HepG2 (cell line): Measurements from ENCODE around the gene ZBED6. TPM values are rescaled to one million over a fixed set of nuclear protein-coding genes. Genes with fewer than 3 reads are reported as not detected.

ENCODE experiments used
- ATAC-seq: fragments of 200-7000 bp; cut with Tn5 transposase; 3 replicates; pipeline ENCODE4 v1.9.1; 2020; ENCODE audit warnings: mild to moderate bottlenecking, moderate library complexity
- BruUV-seq: library from RNA; stranded (reverse); fragments of 400-500 nt; replicated peaks from 2 replicates; lab custom pipeline; 2021; lab: Mats Ljungman, UMichigan
- CTCF ChIA-PET: fragments of 300-600 bp; formaldehyde crosslinking; extraction: SDS; loops from one replicate; lab custom pipeline; 2021; ENCODE audit warnings: low total read pairs, inconsistent platforms, low intra/inter-chr PET ratio; lab: Yijun Ruan, JAX
- POLR2A ChIA-PET: fragments of 350-600 bp; sonication (Branson Sonifier 250); formaldehyde crosslinking; loops from one replicate; lab custom pipeline; 2020; ENCODE audit warnings: antibody characterized with exemption, inconsistent platforms; lab: Yijun Ruan, JAX
- DNase-seq: peaks from one replicate; pipeline ENCODE4 v3.0.0-alpha.2; 2015; ENCODE audit warnings: low spot score
- FAIRE-seq: peaks from 3 replicates; lab custom pipeline; 2011; peaks lifted over from hg19 to GRCh38; lab: Jason Lieb, UNC
- H2AFZ ChIP-seq: one replicate; pipeline ENCODE4 v1.6.1; 2011; ENCODE audit warnings: low read length, inconsistent platforms
- H3K27ac ChIP-seq: fragments of 300-600 bp; 3 replicates; pipeline ENCODE4 v1.8.0; 2011; ENCODE audit warnings: mixed run types, mild to moderate bottlenecking, mixed read lengths, low read length, inconsistent platforms; ENCODE audit not compliant: insufficient read depth; ENCODE audit errors: extremely low read length
- H3K27me3 ChIP-seq, 2 experiments: fragments of 200-600 bp in 1 of 2; 2 replicates in 1 of 2; 3 replicates in 1 of 2; pipeline versions ENCODE4 v1.6.0 to v1.8.0; 2011; ENCODE audit warnings: low read length in 2 of 2, mild to moderate bottlenecking in 2 of 2, moderate library complexity in 2 of 2, inconsistent platforms in 1 of 2; ENCODE audit not compliant: insufficient read depth in 2 of 2, control insufficient read depth in 1 of 2
- H3K36me3 ChIP-seq, 2 experiments: fragments of 200-600 bp in 1 of 2; replicated peaks in 1 of 2; 2 replicates in 1 of 2; 3 replicates in 1 of 2; pipeline versions ENCODE4 v1.5.1 to v1.8.0; 2011; ENCODE audit warnings: low read length in 2 of 2, inconsistent platforms in 1 of 2; ENCODE audit not compliant: insufficient read depth in 2 of 2, control insufficient read depth in 1 of 2
- H3K4me1 ChIP-seq: 2 replicates; pipeline ENCODE4 v1.5.1; 2012; ENCODE audit warnings: low read length, inconsistent platforms; ENCODE audit not compliant: insufficient read depth
- H3K4me2 ChIP-seq: 2 replicates; pipeline ENCODE4 v1.6.0; 2011; ENCODE audit warnings: low read depth, low read length, inconsistent platforms
- H3K4me3 ChIP-seq, 3 experiments: fragments of 200-600 bp in 1 of 3; sonication (generic), shearing (Covaris generic) in 1 of 3; replicated peaks in 1 of 3; 2 replicates each; pipeline ENCODE4 v1.5.1; 2011 to 2016; ENCODE audit warnings: low read length in 3 of 3, inconsistent platforms in 2 of 3, low read depth in 2 of 3, mild to moderate bottlenecking in 2 of 3, control low read depth in 1 of 3, mixed read lengths in 1 of 3; ENCODE audit not compliant: insufficient read depth in 1 of 3
- H3K79me2 ChIP-seq: one replicate; pipeline ENCODE4 v1.6.1; 2011; ENCODE audit warnings: low read length, inconsistent platforms; ENCODE audit not compliant: insufficient read depth
- H3K9ac ChIP-seq: 2 replicates; pipeline ENCODE4 v1.6.0; 2011; ENCODE audit warnings: mild to moderate bottlenecking, low read depth, low read length, inconsistent platforms; ENCODE audit not compliant: insufficient read depth
- H3K9me3 ChIP-seq: 2 replicates; pipeline ENCODE4 v1.5.1; 2012; ENCODE audit warnings: mild to moderate bottlenecking, low read length
- H4K20me1 ChIP-seq: 2 replicates; pipeline ENCODE4 v1.6.0; 2011; ENCODE audit warnings: inconsistent platforms, mild to moderate bottlenecking, low read length, moderate library complexity; ENCODE audit not compliant: insufficient read depth
- CEBPB ChIP-seq: IDR thresholded peaks from 2 replicates; pipeline ENCODE4 v1.6.1; 2011; ENCODE audit warnings: low read depth, low read length, improper control_type of control experiment, borderline replicate concordance
- FOSL2 ChIP-seq: sonication (generic); formaldehyde crosslinking; IDR thresholded peaks from 2 replicates; pipeline ENCODE4 v1.4.0; 2020; ENCODE audit warnings: missing genetic modification reagents
- FOXP1 ChIP-seq, 2 experiments: fragments of 450-650 bp in 1 of 2; IDR thresholded peaks; 2 replicates each; pipeline ENCODE4 v1.6.1; 2017 to 2018; ENCODE audit warnings: antibody characterized with exemption in 1 of 2
- GABPA ChIP-seq, 2 experiments: IDR thresholded peaks; 2 replicates each; pipeline ENCODE4 v1.6.1; 2011 to 2016; ENCODE audit warnings: low read depth in 2 of 2, low read length in 1 of 2, missing biosample characterization in 1 of 2, missing genetic modification characterization in 1 of 2
- RFX1 ChIP-seq: fragments of 450-650 bp; IDR thresholded peaks from 2 replicates; pipeline ENCODE4 v1.6.1; 2017
- SAP130 ChIP-seq: IDR thresholded peaks from 2 replicates; pipeline ENCODE4 v1.6.1; 2016; ENCODE audit warnings: low read depth
- SNAPC2 ChIP-seq: sonication (generic); formaldehyde crosslinking; IDR thresholded peaks from 2 replicates; pipeline ENCODE4 v1.8.1; 2022; ENCODE audit warnings: mild to moderate bottlenecking, missing genetic modification reagents
- ZNF460 ChIP-seq: sonication (generic); formaldehyde crosslinking; IDR thresholded peaks from 2 replicates; pipeline ENCODE4 v1.5.1; 2020; ENCODE audit warnings: missing genetic modification reagents, mild to moderate bottlenecking, borderline replicate concordance
- ZNF652 ChIP-seq: IDR thresholded peaks from 2 replicates; pipeline ENCODE4 v1.6.1; 2016; ENCODE audit warnings: low read depth, borderline replicate concordance
- ZNF879 ChIP-seq: sonication (generic); formaldehyde crosslinking; IDR thresholded peaks from 2 replicates; pipeline ENCODE4 v1.8.1; 2023; ENCODE audit warnings: missing genetic modification reagents
- WGBS: methylation state at CpG from one replicate; pipeline ENCODE4 v1.1.6; 2017; ENCODE audit warnings: low lambda C conversion rate; 5-methylcytosine and 5-hydroxymethylcytosine counted together
- in situ Hi-C: cut with HindIII; loops from 2 replicates; pipeline ENCODE4 v1.10.0; 2017; ENCODE audit warnings: low pct_unique_long_range_greater_than_20kb; ENCODE audit not compliant: extremely low pct_ligation_motif_present
- intact Hi-C: fragments of 100-400 bp; cut with micrococcal nuclease; formaldehyde crosslinking; loops from one replicate; pipeline ENCODE4 v1.10.0; 2022; ENCODE audit not compliant: unreplicated experiment
- polyA plus RNA-seq, 8 experiments: library from polyadenylated mRNA; depleted of rRNA in 3 of 8; stranded (reverse) in 7 of 8; unstranded in 1 of 8; fragments of >200 nt; fragmentation: Illumina TruSeq in 4 of 8; extraction: Trizol in 4 of 8; gene quantifications; 2 replicates each; pipeline versions ENCODE4 v1.2.1 to v1.2.3, GENCODE V29; 2011 to 2016; ENCODE audit warnings: low read depth in 4 of 8, missing spikeins in 1 of 8, mixed read lengths in 1 of 8; ENCODE audit not compliant: insufficient read depth in 1 of 8
- total RNA-seq, 5 experiments: library from RNA; depleted of rRNA; stranded (reverse); fragments of >200 nt; fragmentation: Illumina TruSeq; extraction: Trizol; gene quantifications; 2 replicates each; pipeline ENCODE4 v1.2.3, GENCODE V29; 2016; ENCODE audit warnings: low read depth in 1 of 5
- TF ChIP-seq, protein P1 (sequence below), 2 experiments: fragments of 450-650 bp in 1 of 2; sonication (generic) in 1 of 2; formaldehyde crosslinking; IDR thresholded peaks; 2 replicates each; pipeline versions ENCODE4 v1.5.0 to v1.8.0; 2020 to 2022; ENCODE audit warnings: mild to moderate bottlenecking in 1 of 2, missing genetic modification reagents in 1 of 2
- TF ChIP-seq, protein P2 (sequence below): sonication (generic); formaldehyde crosslinking; IDR thresholded peaks from 2 replicates; pipeline ENCODE4 v1.5.0; 2020; ENCODE audit warnings: mild to moderate bottlenecking, missing genetic modification reagents, borderline replicate concordance
- TF ChIP-seq, protein P3 (sequence below): sonication (generic); IDR thresholded peaks from 2 replicates; pipeline ENCODE4 v1.6.1; 2016; ENCODE audit warnings: low read depth, borderline replicate concordance
- TF ChIP-seq, protein P4 (sequence below): sonication (generic); formaldehyde crosslinking; IDR thresholded peaks from 2 replicates; pipeline ENCODE4 v1.4.0; 2020; ENCODE audit warnings: missing genetic modification reagents

ZBED6 gene
- total and polyA plus RNA-seq, 2 of the 13 experiments (the other 11 are each of a cell fraction or from before 2014, with no cell fraction given): 9.3 to 12.5 TPM

DNA sequence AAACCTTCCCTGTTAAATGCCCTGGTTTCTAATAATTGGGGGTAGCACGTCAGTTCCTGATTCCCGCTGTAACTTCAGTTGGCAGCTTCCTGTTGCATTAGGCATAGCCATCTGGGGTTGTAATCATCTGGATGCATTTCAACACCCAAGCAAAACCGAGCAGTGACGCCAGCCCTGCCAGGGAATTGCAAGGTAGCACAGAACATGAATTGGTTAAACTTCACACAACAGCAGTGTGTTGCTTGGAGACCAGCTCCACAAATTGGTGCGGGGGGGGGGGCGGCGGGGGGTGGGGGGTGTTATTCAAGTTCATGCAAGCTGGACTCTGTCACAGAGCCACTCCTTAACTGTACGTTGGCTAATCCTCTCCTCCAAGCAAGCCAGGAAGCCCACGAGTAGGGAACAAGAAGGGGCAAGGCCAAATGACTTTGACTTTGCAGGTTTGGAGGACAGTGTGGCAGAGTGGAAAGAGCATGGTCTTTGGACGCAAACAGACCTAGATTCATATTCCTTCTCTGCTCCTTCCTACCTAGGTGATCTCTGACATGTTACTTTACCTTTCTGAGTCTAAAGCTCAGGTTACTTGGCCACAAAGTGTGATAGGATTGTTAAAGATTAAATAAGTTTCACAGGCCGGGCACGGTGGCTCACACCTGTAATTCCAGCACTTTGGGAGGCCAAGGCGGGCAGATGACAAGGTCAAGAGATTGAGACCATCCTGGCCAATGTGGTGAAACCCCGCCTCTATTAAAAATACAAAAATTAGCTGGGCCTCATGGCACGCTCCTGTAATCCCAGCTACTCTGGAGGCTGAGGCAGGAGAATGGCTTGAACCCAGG lies 25.7 kb upstream of the ZBED6 start:
- DNase-seq: peak; percentile 73
- peak; percentile 25; the same call in 1 of the 2 replicates for TF ChIP-seq SAP130
- no peak for TF ChIP-seq FOXP1 (IDR thresholded peaks at IDR 0.05)
- TF ChIP-seq FOXP1 (CRISPR knock-in tag; IDR thresholded peaks at IDR 0.05): 0 out of 2 replicates have a peak, but pooled peaks have one; percentile 19
- no peak for TF ChIP-seq SNAPC2 (CRISPR knock-in tag)
- TF ChIP-seq CEBPB: peak; percentile 86
- 0 out of 2 replicates have a peak, but pooled peaks have one; percentile 11 for TF ChIP-seq FOSL2 (CRISPR knock-in tag)
- peak; percentile 91 for TF ChIP-seq ZNF652 (CRISPR knock-in tag)
- no peak for TF ChIP-seq GABPA (IDR thresholded peaks at IDR 0.05; ENCODE audit: low read depth, low read length)
- 0 out of 2 replicates have a peak, but pooled peaks have one; percentile 32 for TF ChIP-seq GABPA (CRISPR knock-in tag; IDR thresholded peaks at IDR 0.05; ENCODE audit: low read depth)
- TF ChIP-seq ZNF460 (CRISPR knock-in tag): peak; percentile 37; the same call in 1 of the 2 replicates
- TF ChIP-seq, protein P1, sequence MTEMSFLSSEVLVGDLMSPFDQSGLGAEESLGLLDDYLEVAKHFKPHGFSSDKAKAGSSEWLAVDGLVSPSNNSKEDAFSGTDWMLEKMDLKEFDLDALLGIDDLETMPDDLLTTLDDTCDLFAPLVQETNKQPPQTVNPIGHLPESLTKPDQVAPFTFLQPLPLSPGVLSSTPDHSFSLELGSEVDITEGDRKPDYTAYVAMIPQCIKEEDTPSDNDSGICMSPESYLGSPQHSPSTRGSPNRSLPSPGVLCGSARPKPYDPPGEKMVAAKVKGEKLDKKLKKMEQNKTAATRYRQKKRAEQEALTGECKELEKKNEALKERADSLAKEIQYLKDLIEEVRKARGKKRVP (CRISPR knock-in tag; IDR thresholded peaks at IDR 0.05): peak in 1 of 2 experiments; percentile 66; a peak in 2 of 4 replicates
- TF ChIP-seq, protein P2, sequence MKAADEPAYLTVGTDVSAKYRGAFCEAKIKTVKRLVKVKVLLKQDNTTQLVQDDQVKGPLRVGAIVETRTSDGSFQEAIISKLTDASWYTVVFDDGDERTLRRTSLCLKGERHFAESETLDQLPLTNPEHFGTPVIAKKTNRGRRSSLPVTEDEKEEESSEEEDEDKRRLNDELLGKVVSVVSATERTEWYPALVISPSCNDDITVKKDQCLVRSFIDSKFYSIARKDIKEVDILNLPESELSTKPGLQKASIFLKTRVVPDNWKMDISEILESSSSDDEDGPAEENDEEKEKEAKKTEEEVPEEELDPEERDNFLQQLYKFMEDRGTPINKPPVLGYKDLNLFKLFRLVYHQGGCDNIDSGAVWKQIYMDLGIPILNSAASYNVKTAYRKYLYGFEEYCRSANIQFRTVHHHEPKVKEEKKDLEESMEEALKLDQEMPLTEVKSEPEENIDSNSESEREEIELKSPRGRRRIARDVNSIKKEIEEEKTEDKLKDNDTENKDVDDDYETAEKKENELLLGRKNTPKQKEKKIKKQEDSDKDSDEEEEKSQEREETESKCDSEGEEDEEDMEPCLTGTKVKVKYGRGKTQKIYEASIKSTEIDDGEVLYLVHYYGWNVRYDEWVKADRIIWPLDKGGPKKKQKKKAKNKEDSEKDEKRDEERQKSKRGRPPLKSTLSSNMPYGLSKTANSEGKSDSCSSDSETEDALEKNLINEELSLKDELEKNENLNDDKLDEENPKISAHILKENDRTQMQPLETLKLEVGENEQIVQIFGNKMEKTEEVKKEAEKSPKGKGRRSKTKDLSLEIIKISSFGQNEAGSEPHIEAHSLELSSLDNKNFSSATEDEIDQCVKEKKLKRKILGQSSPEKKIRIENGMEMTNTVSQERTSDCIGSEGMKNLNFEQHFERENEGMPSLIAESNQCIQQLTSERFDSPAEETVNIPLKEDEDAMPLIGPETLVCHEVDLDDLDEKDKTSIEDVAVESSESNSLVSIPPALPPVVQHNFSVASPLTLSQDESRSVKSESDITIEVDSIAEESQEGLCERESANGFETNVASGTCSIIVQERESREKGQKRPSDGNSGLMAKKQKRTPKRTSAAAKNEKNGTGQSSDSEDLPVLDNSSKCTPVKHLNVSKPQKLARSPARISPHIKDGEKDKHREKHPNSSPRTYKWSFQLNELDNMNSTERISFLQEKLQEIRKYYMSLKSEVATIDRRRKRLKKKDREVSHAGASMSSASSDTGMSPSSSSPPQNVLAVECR (CRISPR knock-in tag): no peak; the same call in 1 of the 2 replicates
- TF ChIP-seq RFX1: peak; percentile 16; the same call in 1 of the 2 replicates
- TF ChIP-seq, protein P3, sequence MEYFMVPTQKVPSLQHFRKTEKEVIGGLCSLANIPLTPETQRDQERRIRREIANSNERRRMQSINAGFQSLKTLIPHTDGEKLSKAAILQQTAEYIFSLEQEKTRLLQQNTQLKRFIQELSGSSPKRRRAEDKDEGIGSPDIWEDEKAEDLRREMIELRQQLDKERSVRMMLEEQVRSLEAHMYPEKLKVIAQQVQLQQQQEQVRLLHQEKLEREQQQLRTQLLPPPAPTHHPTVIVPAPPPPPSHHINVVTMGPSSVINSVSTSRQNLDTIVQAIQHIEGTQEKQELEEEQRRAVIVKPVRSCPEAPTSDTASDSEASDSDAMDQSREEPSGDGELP: peak; percentile 43; the same call in 1 of the 2 replicates
- TF ChIP-seq, protein P4, sequence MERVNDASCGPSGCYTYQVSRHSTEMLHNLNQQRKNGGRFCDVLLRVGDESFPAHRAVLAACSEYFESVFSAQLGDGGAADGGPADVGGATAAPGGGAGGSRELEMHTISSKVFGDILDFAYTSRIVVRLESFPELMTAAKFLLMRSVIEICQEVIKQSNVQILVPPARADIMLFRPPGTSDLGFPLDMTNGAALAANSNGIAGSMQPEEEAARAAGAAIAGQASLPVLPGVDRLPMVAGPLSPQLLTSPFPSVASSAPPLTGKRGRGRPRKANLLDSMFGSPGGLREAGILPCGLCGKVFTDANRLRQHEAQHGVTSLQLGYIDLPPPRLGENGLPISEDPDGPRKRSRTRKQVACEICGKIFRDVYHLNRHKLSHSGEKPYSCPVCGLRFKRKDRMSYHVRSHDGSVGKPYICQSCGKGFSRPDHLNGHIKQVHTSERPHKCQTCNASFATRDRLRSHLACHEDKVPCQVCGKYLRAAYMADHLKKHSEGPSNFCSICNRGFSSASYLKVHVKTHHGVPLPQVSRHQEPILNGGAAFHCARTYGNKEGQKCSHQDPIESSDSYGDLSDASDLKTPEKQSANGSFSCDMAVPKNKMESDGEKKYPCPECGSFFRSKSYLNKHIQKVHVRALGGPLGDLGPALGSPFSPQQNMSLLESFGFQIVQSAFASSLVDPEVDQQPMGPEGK: peak; percentile 20; the same call in 1 of the 2 replicates
- TF ChIP-seq ZNF879 (CRISPR knock-in tag): no peak

More for the DNA sequence above, 25.7 kb upstream of the ZBED6 start:
- ChIA-PET POLR2A (no interaction called here), CTCF (no interaction called here)
- peak overlapping the region; percentile 82 for H3K4me2 ChIP-seq
- H3K9ac ChIP-seq: peak overlapping the region; percentile 29; the same call in 1 of the 2 replicates
- H3K79me2 ChIP-seq: no peaks in the 10 kb centered on the region
- peak overlapping the region; percentile 59 for H3K27ac ChIP-seq
- H2AFZ ChIP-seq: no peak overlapping the region
- in situ Hi-C loops (no loop called here), intact Hi-C loops (no loop called here)
- H3K27me3 ChIP-seq: no peaks in the 10 kb centered on the region
- 9% methylated on average over 13 of the region's 15 CpGs for WGBS
- H3K4me1 ChIP-seq: peaks cover 22% of the 10 kb centered on the region
- no peaks in the 10 kb centered on the region for H3K9me3 ChIP-seq
- H4K20me1 ChIP-seq: no peaks in the 10 kb centered on the region
- no peaks in the 10 kb centered on the region for H3K36me3 ChIP-seq
- FAIRE-seq: peak; percentile 63
- ATAC-seq: peak; percentile 89
- no TSS peak for BruUV-seq
- H3K4me3 ChIP-seq: peak overlapping the region in 2 of 3 experiments; percentile 28; a peak in 3 of 6 replicates
